Measurements from ENCODE around the gene ZNF276. TPM values are rescaled to one million over a fixed set of nuclear protein-coding genes. Genes with fewer than 3 reads are reported as not detected.
A peak's percentile ranks its signal among the peaks of the same experiment; 100 is the strongest.

The ZNF276 gene
- total and polyA plus RNA-seq, 2 donors (not counting 1 experiment from before 2014, with no cell fraction given): 82.7 to 110 TPM

- Histone ChIP-seq H3K9me3 (ENCODE audit: control extremely low read depth in 1 of 3, control insufficient read depth in 2 of 3, insufficient read depth in 1 of 3, low read length in 2 of 3) (no peaks in the 10 kb centered on the region), H3K4me3 (ENCODE audit: control extremely low read depth in 1 of 5, extremely low read depth in 1 of 5, insufficient read depth in 1 of 5, low read depth in 2 of 5, low read length in 4 of 5) (no peak overlapping the region), H3K9ac (ENCODE audit: low read length) (no peak overlapping the region), H2AFZ (ENCODE audit: insufficient read depth, low read depth, low read length, poor library complexity, severe bottlenecking) (no peak overlapping the region), H3K27ac (ENCODE audit: low read length in 2 of 2) (no peak overlapping the region), H4K20me1 (ENCODE audit: control insufficient read depth, insufficient read depth, low read length, poor library complexity, severe bottlenecking) (no peaks in the 10 kb centered on the region), H3K4me2 (replicated peaks; ENCODE audit: low read depth, low read length, poor library complexity, severe bottlenecking) (peak overlapping the region; percentile 99), H3K36me3 (replicated peaks in 1 of 2; ENCODE audit: control extremely low read depth in 1 of 2, control insufficient read depth in 1 of 2, extremely low read depth in 1 of 2, insufficient read depth in 2 of 2, low read length in 1 of 2) (no peaks in the 10 kb centered on the region), H3K4me1 (ENCODE audit: control insufficient read depth in 2 of 2, insufficient read depth in 2 of 2, low read length in 2 of 2) (peaks cover 12 to 16% of the 10 kb centered on the region in 2 donors), H3K27me3 (replicated peaks in 1 of 4; ENCODE audit: control extremely low read depth in 1 of 4, control insufficient read depth in 3 of 4, insufficient read depth in 4 of 4, low read length in 3 of 4) (no peaks in the 10 kb centered on the region), H3K79me2 (ENCODE audit: control insufficient read depth, insufficient read depth, low read length) (no peaks in the 10 kb centered on the region)
- no peaks in the 10 kb centered on the region for H3K9me3 Mint-ChIP-seq (ENCODE audit: insufficient read depth)
- TF ChIP-seq CTCF (IDR thresholded peaks at IDR 0.05) (no peak), EZH2 (IDR thresholded peaks at IDR 0.05; ENCODE audit: borderline replicate concordance, insufficient read depth, low read depth, low read length, poor library complexity, severe bottlenecking) (no peak)
- WGBS (ENCODE audit: insufficient coverage): 94% methylated on average over 57 of the region's 63 CpGs
- intact Hi-C loops (cut with micrococcal nuclease): loop anchor here (1.0 kb wide), 2 partner anchors 9 to 10 kb away; partner anchors contain the start of gene ZNF276
- POLR2A ChIA-PET: no interaction called here
- H3K27ac Mint-ChIP-seq: no peak overlapping the region
- CTCF ChIA-PET: interaction anchor here (0.8 to 1.1 kb wide), 2 partner anchors 11 to 149 kb away, joined by 3 read pairs; no protein-coding TSS in a partner anchor
- no peak overlapping the region for H3K4me3 Mint-ChIP-seq
- peaks cover 6% of the 10 kb centered on the region for H3K4me1 Mint-ChIP-seq
- peak; percentile 43 for DNase-seq
- no peak for ATAC-seq (ENCODE audit: low read depth)
- no peaks in the 10 kb centered on the region for H3K27me3 Mint-ChIP-seq
Measured at GRCh38 chr16:89710709-89711564, 10.4 kb upstream of the ZNF276 start.

Data from B cell (primary cell).